Pulmonary artery endothelial cell (primary cell): ENCODE results near the gene PAGE2B. TPM values are rescaled to one million over a fixed set of nuclear protein-coding genes. Genes with fewer than 3 reads are reported as not detected.
"Not testable (repeated sequence)": the region's sequence is repeated elsewhere in the genome, so short reads cannot be mapped to it uniquely, and the experiment has no call there.

Experiments
- DNase-seq: peaks from one replicate; pipeline ENCODE4 v3.0.0-alpha.2; 2011; ENCODE audit warnings: low read depth, low spot score
- total RNA-seq: library from RNA; depleted of rRNA; stranded (reverse); fragments of >200 nt; gene quantifications from 2 replicates; pipeline ENCODE4 v1.2.3, GENCODE V29; 2014

The PAGE2B gene
- total RNA-seq = not detected in 2 replicates

GRCh38 chrX:55074851-55075467 is at the start of gene PAGE2B:
Gene PAGE2B, plus strand, starts transcription at chrX:55075030. Its CDS starts 1,012 bp downstream, at chrX:55076042.
- no peak for DNase-seq

GRCh38 chrX:55026143-55026542 is 48.7 kb upstream of the PAGE2B start:
- DNase-seq = no peak

GRCh38 chrX:55026840-55027239 is 48.0 kb upstream of the PAGE2B start:
- no peak for DNase-seq

DNA sequence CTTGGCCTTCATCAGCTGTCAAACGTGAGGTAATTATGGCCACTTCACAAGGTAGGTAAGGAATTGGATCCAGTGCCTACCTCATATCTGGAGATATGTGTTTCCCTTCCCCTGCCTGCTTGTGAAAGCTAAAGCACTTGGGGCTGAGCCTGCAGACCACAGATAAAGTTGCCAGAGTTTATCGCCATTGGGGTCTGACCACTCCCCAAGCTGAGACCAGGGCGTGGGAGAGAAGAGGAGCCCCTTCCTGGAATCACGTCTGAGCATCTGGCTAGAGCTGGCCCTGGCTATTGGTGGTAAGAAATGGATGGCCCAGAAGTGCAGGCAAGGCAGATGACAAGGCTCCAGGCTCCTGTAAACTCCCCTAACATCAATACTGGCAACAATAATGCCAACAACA is 46.8 kb upstream of the PAGE2B start:
- DNase-seq = no peak

DNA sequence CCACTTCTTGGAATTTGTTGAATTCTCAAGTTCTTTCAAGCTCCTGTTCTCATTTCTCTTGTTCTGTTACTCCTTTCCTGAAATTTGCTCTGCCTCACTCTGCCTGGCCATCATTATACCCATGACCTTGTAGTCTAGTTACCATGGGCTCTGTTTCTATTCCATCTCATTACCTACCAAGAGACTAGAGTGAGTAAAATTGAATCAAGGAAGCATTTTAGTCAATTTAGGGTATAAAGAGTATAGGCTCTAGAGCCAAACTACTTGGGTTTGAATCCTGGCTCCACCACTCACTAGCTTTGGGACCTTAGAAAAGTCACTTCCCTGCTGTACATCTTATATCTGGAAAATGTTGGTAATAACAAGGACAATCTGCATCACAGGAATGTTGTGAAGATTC is 46.2 kb upstream of the PAGE2B start:
- DNase-seq = no peak

DNA sequence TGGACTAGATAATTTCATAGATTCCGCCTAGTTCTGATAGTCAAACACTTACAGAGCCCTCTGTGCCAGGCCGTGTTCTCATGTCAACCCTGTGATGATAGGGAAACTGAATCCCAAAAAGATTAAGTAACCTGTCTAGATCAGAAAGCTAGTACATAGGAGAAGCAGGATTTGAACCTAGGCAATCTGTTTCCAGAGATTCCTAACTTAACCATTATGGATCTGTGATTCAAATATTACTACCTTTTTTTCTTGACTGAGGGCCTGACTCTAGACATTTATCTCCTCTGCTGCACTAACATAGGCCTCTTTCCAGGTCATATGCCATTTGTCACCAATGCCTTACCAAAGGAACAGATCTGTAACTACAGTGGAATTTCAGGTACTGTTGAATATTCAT is 45.5 kb upstream of the PAGE2B start:
- DNase-seq = no peak

GRCh38 chrX:55030271-55031205 is 44.3 kb upstream of the PAGE2B start, which contains the start of gene ALAS2:
Gene ALAS2, minus strand, starts transcription at chrX:55030977. Its CDS starts 4,977 bp downstream, at chrX:55026000.
- DNase-seq = no peak

- no peak for DNase-seq
Measured at GRCh38 chrX:55033429-55033828, 41.4 kb upstream of the PAGE2B start.

DNA sequence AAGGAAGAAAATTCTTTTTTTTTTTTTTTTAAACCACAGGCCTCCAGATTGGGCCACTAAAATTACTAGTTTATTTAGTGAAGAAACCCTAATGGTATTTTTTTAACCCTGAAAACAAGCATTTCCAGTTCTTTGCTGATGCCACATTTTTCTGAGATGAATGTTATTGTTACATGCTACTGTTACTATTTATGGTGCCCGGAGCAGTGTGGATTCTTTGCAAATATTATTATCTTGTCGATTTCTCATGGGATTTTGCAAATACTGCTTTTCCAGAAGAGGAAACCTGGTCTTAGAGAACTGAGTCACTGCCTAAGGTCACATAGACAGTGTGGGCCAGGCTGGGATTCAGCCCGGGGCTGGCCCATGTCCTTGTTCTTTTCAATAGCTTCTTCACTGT is 35.4 kb upstream of the PAGE2B start:
- no peak for DNase-seq

- DNase-seq = no peak
Measured at GRCh38 chrX:55041514-55041913, 33.3 kb upstream of the PAGE2B start.

DNA sequence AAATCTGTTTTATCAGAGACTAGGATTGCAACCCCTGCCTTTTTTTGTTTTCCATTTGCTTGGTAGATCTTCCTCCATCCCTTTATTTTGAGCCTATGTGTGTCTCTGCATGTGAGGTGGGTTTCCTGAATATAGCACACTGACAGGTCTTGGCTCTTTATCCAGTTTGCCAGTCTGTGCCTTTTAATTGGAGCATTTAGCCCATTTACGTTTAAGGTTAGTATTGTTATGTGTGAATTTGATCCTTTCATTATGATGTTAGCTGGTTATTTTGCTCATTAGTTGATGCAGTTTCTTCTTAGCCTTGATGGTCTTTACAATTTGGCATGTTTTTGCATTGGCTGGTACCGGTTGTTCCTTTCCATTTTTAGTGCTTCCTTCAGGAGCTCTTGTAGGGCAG is 24.2 kb upstream of the PAGE2B start:
- DNase-seq = not testable (repeated sequence)

GRCh38 chrX:55056820-55057674 is 17.8 kb upstream of the PAGE2B start:
- peak; percentile 52 for DNase-seq

DNA sequence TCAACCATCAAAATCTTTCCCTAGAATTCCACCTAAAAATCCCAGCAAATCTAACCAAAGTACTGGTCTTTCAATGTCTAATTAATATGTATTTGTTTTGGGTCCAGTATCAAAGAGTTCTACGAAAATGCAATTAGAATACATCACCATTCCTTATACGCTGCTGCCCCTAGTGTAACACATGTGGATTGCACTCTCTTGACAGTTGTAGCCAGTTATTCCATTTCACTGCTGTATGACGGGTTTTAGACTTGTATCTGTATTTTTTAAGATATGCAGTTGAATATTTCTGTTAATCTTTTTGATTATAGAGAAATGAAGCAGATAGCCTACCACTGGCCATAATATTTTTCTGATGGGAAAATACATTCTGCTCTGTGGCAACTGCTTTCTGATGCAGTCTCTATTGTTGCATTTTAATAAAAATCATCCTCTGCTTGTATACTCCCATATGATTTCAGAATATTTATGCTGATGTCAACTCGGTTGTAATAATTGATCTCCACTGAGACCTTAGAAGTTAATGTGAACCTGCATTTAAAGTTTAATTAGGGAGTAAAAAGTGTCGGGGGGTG is 17.1 kb upstream of the PAGE2B start:
- DNase-seq = peak; percentile 10

- DNase-seq = not testable (repeated sequence)
Measured at GRCh38 chrX:55067180-55067579, 7.7 kb upstream of the PAGE2B start.

- DNase-seq = no peak
Measured at GRCh38 chrX:55072286-55072685, 2.5 kb upstream of the PAGE2B start.

- DNase-seq = no peak
Measured at GRCh38 chrX:55088795-55089489, 14.1 kb downstream of the PAGE2B start, which contains the start of gene PAGE2. Gene PAGE2, plus strand, starts transcription at chrX:55089018. Its CDS starts 1,003 bp downstream, at chrX:55090021.

DNA sequence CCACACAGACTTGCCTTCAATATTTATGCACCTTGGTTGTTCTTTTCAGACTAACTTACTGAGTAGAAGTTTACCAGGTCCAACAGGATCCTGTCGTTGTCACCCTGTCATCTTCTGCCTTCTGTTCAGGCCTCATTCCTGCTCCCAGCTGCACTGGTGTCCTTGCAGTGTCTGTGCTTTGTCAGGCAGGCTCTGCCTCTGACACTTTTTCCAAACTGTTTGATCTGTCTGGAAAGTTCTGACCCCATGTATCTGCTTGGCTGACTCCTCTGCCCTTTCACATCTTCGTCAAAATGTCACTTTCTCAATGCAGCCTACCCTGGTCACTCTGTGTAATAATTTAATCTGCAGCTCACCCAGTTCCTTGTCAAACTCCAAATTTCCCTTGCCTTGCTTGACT is 23.9 kb downstream of the PAGE2B start:
- no peak for DNase-seq

DNA sequence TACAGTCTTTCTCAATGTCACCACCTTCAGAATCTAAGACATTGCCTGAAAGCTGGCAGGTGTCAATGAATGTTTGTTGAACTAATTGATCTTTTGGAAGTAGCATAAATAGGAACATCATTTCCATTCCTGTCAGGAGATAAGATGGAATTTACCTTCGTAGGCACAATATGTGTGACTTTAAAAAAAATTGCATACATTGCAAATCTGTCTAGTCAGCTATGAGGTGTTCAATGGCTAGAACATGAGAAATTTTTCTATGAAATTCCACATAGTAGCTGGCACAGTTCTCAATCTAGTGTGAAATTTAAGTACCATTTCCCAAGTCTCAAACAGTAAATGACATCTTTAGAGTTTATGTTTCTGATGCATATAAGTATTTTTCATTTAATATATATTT is 24.3 kb downstream of the PAGE2B start:
- DNase-seq = no peak

DNA sequence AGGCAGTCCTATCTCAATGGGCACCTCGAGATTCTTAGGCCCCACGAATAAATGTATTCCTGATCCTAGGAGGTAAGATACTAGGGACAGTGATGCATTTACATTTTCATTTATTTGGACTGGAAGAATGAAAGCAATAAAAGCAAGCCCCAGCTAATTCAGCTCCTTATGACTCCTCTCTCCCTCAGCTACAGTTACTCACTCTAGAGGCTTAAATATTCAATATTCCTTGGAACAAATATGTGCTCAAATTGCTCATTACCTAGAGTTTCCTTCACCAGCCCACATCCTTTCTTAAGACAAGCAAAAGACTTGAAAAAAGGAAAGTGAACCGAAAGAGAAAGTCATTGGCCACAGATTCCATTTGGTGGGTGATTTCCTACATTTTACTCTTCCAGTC is 27.9 kb downstream of the PAGE2B start:
- no peak for DNase-seq

- DNase-seq = no peak
Measured at GRCh38 chrX:55107262-55107661, 32.4 kb downstream of the PAGE2B start.

- DNase-seq = no peak
Measured at GRCh38 chrX:55107911-55108310, 33.1 kb downstream of the PAGE2B start.
